K562 (cell line): ENCODE measurements around the gene MAP3K4. TPM values are rescaled to one million over a fixed set of nuclear protein-coding genes. Genes with fewer than 3 reads are reported as not detected.
A peak's percentile ranks its signal among the peaks of the same experiment; 100 is the strongest.

Experiments used
- ATAC-seq: fragments of 200-7000 bp; cut with Tn5 transposase; 3 replicates; pipeline ENCODE4 v1.9.1; 2020; ENCODE audit warnings: moderate library complexity
- BruUV-seq: library from RNA; stranded (reverse); fragments of 400-500 nt; replicated peaks from 2 replicates; lab custom pipeline; 2021; lab: Mats Ljungman, UMichigan
- CTCF ChIA-PET: fragments of 300-600 bp; formaldehyde crosslinking; extraction: SDS; loops from one replicate; lab custom pipeline; 2021; ENCODE audit warnings: low intra/inter-chr PET ratio; lab: Yijun Ruan, JAX
- POLR2A ChIA-PET: fragments of 300-600, 350-650 bp; sonication (Branson Sonifier 250); formaldehyde crosslinking; extraction: SDS; loops from one replicate; lab custom pipeline; 2021; ENCODE audit warnings: antibody characterized with exemption, inconsistent platforms; lab: Yijun Ruan, JAX
- DNase-seq, 4 experiments: peaks; one replicate each; pipeline versions ENCODE4 v3.0.0 to v3.0.0-alpha.2; 2011 to 2018; ENCODE audit warnings: low spot score in 3 of 4, mixed read lengths in 3 of 4; ENCODE audit errors: extremely low read depth in 1 of 4
- FAIRE-seq: peaks from 2 replicates; lab custom pipeline; 2011; peaks lifted over from hg19 to GRCh38; lab: Jason Lieb, UNC
- H2AFZ ChIP-seq: 2 replicates; pipeline ENCODE4 v1.6.0; 2011; ENCODE audit warnings: low read depth, low read length, control low read depth, inconsistent platforms
- H3K27ac ChIP-seq: fragments of 200-600 bp; 3 replicates; pipeline ENCODE4 v1.8.0; 2011; ENCODE audit warnings: low read depth, mild to moderate bottlenecking, control low read depth, inconsistent platforms, low read length, moderate library complexity, mixed read lengths; ENCODE audit errors: extremely low read depth
- H3K27me3 ChIP-seq, 2 experiments: fragments of 300-600 bp in 1 of 2; 2 replicates in 1 of 2; 3 replicates in 1 of 2; pipeline versions ENCODE4 v1.6.0 to v1.8.0; 2011; ENCODE audit warnings: inconsistent platforms in 2 of 2, low read length in 2 of 2, mild to moderate bottlenecking in 1 of 2, mixed read lengths in 1 of 2, moderate library complexity in 1 of 2; ENCODE audit not compliant: control insufficient read depth in 2 of 2, insufficient read depth in 2 of 2
- H3K36me3 ChIP-seq: fragments of 300-600 bp; 3 replicates; pipeline ENCODE4 v1.8.0; 2011; ENCODE audit warnings: mild to moderate bottlenecking, low read length, inconsistent platforms; ENCODE audit not compliant: control insufficient read depth, insufficient read depth
- H3K4me1 ChIP-seq, 2 experiments: fragments of 200-600 bp in 1 of 2; replicated peaks in 1 of 2; 2 replicates in 1 of 2; 3 replicates in 1 of 2; pipeline versions ENCODE4 v1.5.1 to v1.8.0; 2011; ENCODE audit warnings: inconsistent platforms in 2 of 2, low read length in 2 of 2, mild to moderate bottlenecking in 1 of 2, mixed read lengths in 1 of 2, moderate library complexity in 1 of 2; ENCODE audit not compliant: control insufficient read depth in 2 of 2, insufficient read depth in 2 of 2
- H3K4me2 ChIP-seq: 2 replicates; pipeline ENCODE4 v1.6.1; 2011; ENCODE audit warnings: low read length, control low read depth, inconsistent platforms, mixed read lengths; ENCODE audit not compliant: insufficient read depth
- H3K4me3 ChIP-seq: fragments of 200-600 bp; sonication (generic), shearing (Covaris generic); 2 replicates; pipeline ENCODE4 v1.5.1; 2016; ENCODE audit warnings: control low read depth, inconsistent platforms
- H3K79me2 ChIP-seq: fragments of 200-600 bp; 3 replicates; pipeline ENCODE4 v1.8.0; 2011; ENCODE audit warnings: low read length, inconsistent platforms; ENCODE audit not compliant: control insufficient read depth, insufficient read depth
- H3K9ac ChIP-seq, 2 experiments: 2 replicates each; pipeline versions ENCODE4 v1.6.0 to v1.6.1; 2011; ENCODE audit warnings: low read depth in 2 of 2, low read length in 2 of 2, control low read depth in 1 of 2, inconsistent platforms in 1 of 2, mild to moderate bottlenecking in 1 of 2, mixed read lengths in 1 of 2; ENCODE audit not compliant: insufficient read depth in 1 of 2
- H3K9me1 ChIP-seq: one replicate; pipeline ENCODE4 v1.6.0; 2011; ENCODE audit warnings: inconsistent platforms, mild to moderate bottlenecking, low read length, moderate library complexity; ENCODE audit not compliant: control insufficient read depth, insufficient read depth
- H3K9me3 ChIP-seq: replicated peaks from 2 replicates; pipeline ENCODE4 v1.5.1; 2011; ENCODE audit warnings: low read depth, low read length, inconsistent platforms; ENCODE audit not compliant: control insufficient read depth, insufficient read depth
- H4K20me1 ChIP-seq: replicated peaks from 2 replicates; pipeline ENCODE4 v1.6.1; 2011; ENCODE audit warnings: low read length, inconsistent platforms, mixed read lengths; ENCODE audit not compliant: control insufficient read depth, insufficient read depth
- FOS ChIP-seq: IDR thresholded peaks from 3 replicates; pipeline ENCODE4 v1.6.1; 2011; ENCODE audit not compliant: insufficient read length; ENCODE audit errors: extremely low read depth
- HDAC2 ChIP-seq: fragments of 450-650 bp; IDR thresholded peaks from 2 replicates; pipeline ENCODE4 v1.6.1; 2016; ENCODE audit warnings: mild to moderate bottlenecking
- NFXL1 ChIP-seq: fragments of 450-650 bp; formaldehyde crosslinking; IDR thresholded peaks from 2 replicates; pipeline ENCODE4 v1.4.0; 2021; ENCODE audit warnings: mild to moderate bottlenecking
- SUPT5H ChIP-seq: fragments of 450-650 bp; IDR thresholded peaks from 2 replicates; pipeline ENCODE4 v1.6.1; 2016
- ZFP1 ChIP-seq: fragments of 450-650 bp; formaldehyde crosslinking; IDR thresholded peaks from 2 replicates; pipeline ENCODE4 v1.4.0; 2020; ENCODE audit warnings: mild to moderate bottlenecking, mixed read lengths
- ZNF316 ChIP-seq: fragments of 450-650 bp; IDR thresholded peaks from 2 replicates; pipeline ENCODE4 v1.6.1; 2016
- WGBS: fragments of 100-300 bp; shearing (Covaris generic); methylation state at CpG from one replicate; pipeline ENCODE4 v1.1.6; 2016; ENCODE audit warnings: low coverage, mixed read lengths; ENCODE audit not compliant: insufficient coverage; ENCODE audit errors: missing lambda C conversion rate; 5-methylcytosine and 5-hydroxymethylcytosine counted together
- in situ Hi-C: fragments of 300-500 bp; cut with MboI; formaldehyde crosslinking; loops from 4 replicates; pipeline ENCODE4 v1.15.0; 2018; ENCODE audit warnings: inconsistent platforms, mixed read lengths
- intact Hi-C: fragments of 100-400 bp; cut with micrococcal nuclease; formaldehyde crosslinking; loops from 2 replicates; pipeline ENCODE4 v1.14.2; 2022
- polyA plus RNA-seq, 8 experiments: library from polyadenylated mRNA; depleted of rRNA in 4 of 8; stranded (reverse) in 5 of 8; unstranded in 3 of 8; fragments of >200 nt; fragmentation: Nextera tagmentation in 2 of 8; fragmentation: Illumina TruSeq in 1 of 8; extraction: Ambion mirVana in 2 of 8; extraction: Trizol in 1 of 8; gene quantifications; 2 replicates each; pipeline versions ENCODE4 v1.2.1 to v1.2.3, GENCODE V29; 2011 to 2014; ENCODE audit warnings: inconsistent platforms in 1 of 8, missing spikeins in 1 of 8
- total RNA-seq, 7 experiments: library from RNA; depleted of rRNA in 6 of 7; stranded (reverse); fragments of >200 nt in 6 of 7; fragmentation: Illumina TruSeq in 2 of 7; extraction: Trizol in 2 of 7; gene quantifications; 2 replicates each; pipeline versions ENCODE4 v1.2.1 to v1.2.3, GENCODE V29; 2011 to 2021; ENCODE audit warnings: low replicate concordance in 1 of 7
- TF ChIP-seq, protein P1 (sequence below), 2 experiments: fragments of 450-650 bp; formaldehyde crosslinking in 1 of 2; IDR thresholded peaks; 2 replicates each; pipeline versions ENCODE4 v1.4.0 to v1.6.1; 2014 to 2020; ENCODE audit warnings: mild to moderate bottlenecking in 2 of 2, borderline replicate concordance in 1 of 2, low read depth in 1 of 2

Gene MAP3K4
- total and polyA plus RNA-seq, 9 of the 15 experiments (the other 6 are each of a cell fraction or from before 2014, with no cell fraction given) = 21.0 to 77.2 (median 48.9) TPM

DNA sequence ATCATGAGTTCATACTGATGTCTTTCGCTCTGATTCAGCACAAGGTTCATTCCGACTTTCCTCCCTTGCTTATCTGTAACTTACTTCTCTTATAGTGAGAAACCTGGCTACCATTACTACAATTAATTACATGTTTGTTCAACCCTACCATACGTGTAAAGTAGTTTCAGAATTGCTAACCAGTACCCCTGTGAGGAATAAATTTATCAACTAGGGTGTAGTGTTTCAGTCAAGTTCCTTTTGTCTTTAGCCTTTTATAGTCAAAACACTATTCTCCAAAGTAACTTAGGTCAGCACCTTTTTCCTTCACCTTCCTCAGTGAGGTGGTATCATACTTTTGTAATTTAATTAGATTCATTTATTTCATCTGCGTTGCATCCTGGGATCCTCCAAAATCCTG lies 64.9 kb downstream of the MAP3K4 start:
- FAIRE-seq (no peak), DNase-seq (no peak), ATAC-seq (no peak)
- Histone ChIP-seq H3K79me2 (peaks cover 19% of the 10 kb centered on the region), H3K9me3 (0 out of 2 replicates have a peak, but pooled peaks cover under 1% of the 10 kb centered on the region), H3K9ac (no peak overlapping the region), H3K4me2 (no peak overlapping the region), H3K27ac (no peak overlapping the region), H3K4me3 (no peak overlapping the region), H3K9me1 (no peaks in the 10 kb centered on the region), H3K27me3 (no peaks in the 10 kb centered on the region), H3K4me1 (0 out of 5 replicates have a peak, but pooled peaks cover 0 to 2% of the 10 kb centered on the region in 2 experiments), H4K20me1 (no peaks in the 10 kb centered on the region), H2AFZ (no peak overlapping the region), H3K36me3 (peaks cover 24% of the 10 kb centered on the region; the same call in 2 of the 3 replicates)
- ChIA-PET POLR2A (no interaction called here), CTCF (no interaction called here)
- intact Hi-C loops = no loop called here
- no TSS peak for BruUV-seq
- in situ Hi-C loops = no loop called here
- 90% methylated on average over 4 of the region's 4 CpGs for WGBS
- no peak for TF ChIP-seq HDAC2
- no peak for TF ChIP-seq FOS
- no peak for TF ChIP-seq ZFP1 (CRISPR knock-in tag)
- no peak for TF ChIP-seq SUPT5H
- TF ChIP-seq NFXL1 (CRISPR knock-in tag) = no peak
- TF ChIP-seq, protein P1, sequence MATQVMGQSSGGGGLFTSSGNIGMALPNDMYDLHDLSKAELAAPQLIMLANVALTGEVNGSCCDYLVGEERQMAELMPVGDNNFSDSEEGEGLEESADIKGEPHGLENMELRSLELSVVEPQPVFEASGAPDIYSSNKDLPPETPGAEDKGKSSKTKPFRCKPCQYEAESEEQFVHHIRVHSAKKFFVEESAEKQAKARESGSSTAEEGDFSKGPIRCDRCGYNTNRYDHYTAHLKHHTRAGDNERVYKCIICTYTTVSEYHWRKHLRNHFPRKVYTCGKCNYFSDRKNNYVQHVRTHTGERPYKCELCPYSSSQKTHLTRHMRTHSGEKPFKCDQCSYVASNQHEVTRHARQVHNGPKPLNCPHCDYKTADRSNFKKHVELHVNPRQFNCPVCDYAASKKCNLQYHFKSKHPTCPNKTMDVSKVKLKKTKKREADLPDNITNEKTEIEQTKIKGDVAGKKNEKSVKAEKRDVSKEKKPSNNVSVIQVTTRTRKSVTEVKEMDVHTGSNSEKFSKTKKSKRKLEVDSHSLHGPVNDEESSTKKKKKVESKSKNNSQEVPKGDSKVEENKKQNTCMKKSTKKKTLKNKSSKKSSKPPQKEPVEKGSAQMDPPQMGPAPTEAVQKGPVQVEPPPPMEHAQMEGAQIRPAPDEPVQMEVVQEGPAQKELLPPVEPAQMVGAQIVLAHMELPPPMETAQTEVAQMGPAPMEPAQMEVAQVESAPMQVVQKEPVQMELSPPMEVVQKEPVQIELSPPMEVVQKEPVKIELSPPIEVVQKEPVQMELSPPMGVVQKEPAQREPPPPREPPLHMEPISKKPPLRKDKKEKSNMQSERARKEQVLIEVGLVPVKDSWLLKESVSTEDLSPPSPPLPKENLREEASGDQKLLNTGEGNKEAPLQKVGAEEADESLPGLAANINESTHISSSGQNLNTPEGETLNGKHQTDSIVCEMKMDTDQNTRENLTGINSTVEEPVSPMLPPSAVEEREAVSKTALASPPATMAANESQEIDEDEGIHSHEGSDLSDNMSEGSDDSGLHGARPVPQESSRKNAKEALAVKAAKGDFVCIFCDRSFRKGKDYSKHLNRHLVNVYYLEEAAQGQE (IDR thresholded peaks at IDR 0.05; ENCODE audit: borderline replicate concordance) = no peak
- TF ChIP-seq, protein P1 (CRISPR knock-in tag; IDR thresholded peaks at IDR 0.05; ENCODE audit: low read depth) = no peak
- TF ChIP-seq ZNF316 = peak; percentile 33; the same call in 1 of the 2 replicates
